GM18519 (cell line): Measurements from ENCODE around the gene ULK1.
"Not testable (repeated sequence)": the region's sequence is repeated elsewhere in the genome, so short reads cannot be mapped to it uniquely, and the experiment has no call there.

ENCODE experiments used
- ATAC-seq: cut with Tn5 transposase; IDR thresholded peaks from one replicate; pipeline ENCODE4 v1.9.1; 2021; ENCODE audit warnings: mild to moderate bottlenecking, moderate library complexity; ENCODE audit not compliant: unreplicated experiment, low FRiP score

ULK1 gene

DNA sequence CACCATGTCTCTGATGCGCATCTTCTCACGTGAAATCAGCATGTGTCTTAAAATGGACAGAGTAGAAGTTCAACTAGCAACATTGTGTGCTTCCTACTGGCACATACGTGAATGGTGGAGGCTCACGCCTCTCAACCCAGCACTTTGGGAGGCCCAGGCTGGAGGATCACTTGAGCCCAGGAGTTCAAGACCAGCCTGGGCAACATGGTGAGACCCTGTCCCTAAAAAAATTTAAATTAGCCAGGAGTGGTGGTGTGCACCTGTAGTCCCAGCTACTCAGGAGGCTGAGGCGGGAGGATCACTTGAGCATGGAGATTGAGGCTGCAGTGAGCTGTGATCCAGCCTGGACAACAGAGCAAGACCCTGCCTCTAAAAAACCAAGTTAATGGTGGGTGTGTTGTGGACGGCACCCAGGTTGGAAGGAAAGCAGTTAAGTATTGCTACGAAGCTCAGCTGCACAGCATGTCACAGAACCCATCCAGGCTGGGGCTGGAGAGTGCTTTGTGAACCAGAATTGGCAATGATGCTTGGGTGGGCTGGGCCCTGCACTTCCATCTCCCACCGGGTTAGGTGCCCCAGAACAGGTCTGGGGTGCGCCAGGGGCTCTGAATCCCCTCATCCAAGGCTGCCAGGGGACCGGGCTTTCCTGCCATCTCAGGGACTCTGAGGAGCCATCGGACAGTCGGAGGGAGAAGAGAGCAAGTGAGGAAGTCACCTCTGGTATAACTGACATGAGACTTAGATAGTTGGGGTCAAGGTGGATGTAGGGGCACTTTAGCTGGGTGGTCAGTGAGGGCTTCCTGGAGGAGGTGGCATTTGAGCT is 33.0 kb upstream of the ULK1 start:
- no peak for ATAC-seq

DNA sequence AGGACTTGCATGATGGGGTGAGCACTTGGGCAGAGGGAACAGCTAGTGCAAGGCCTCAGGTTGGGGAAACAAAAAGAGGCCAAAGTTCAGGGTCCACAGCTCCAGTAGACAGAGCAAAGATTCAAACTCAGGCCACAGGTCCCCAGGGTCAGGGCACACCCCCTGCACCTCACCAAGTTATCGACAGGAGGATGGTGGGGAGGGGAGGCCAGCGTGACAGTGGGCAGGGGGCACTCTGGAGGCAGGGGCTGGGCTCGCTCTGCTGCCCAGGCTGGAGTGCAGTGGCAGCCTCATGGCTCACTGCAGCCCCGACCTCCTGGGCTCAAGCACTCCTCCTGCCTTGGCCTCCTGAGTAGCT is 32.4 kb upstream of the ULK1 start:
- ATAC-seq: no peak

GRCh38 chr12:131862600-131862993 is 31.8 kb upstream of the ULK1 start:
- no peak for ATAC-seq

DNA sequence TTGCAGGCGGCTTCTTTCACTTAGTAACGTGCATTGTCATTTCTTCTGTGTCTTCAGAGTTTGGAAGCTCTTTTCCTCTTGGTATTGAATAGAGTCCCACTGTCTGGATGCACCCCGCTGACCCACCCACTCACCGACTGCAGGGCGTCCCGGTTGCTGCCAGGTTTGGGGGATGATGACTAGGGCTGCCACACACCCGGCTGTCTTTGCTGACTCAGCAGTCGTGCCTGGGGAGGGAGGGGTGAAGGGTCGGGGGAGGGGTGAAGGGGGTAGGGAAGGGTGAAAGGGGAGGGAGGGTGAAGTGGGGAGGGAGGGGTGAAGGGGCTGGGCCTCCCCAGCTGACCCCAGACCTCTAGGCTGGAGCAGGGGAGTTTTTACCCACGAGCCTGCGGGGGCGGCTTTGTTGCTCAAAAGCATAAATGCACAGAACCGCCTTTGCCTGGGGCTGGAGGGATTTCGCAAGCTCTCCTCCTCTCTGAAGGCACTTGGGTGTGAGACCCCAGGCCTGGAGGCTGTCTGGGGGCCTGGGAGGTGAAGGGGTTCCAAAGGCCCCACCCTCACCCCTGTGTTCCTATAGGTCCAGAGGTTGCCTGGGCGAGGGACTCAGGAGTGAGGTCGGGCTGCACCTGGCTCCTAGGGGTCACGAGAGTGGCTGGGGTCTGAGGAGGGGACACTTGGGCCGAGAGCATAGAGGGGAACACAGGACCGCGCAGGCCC is 31.3 kb upstream of the ULK1 start:
- ATAC-seq: no peak

- ATAC-seq: no peak
Observed at GRCh38 chr12:131863711-131864396, 30.6 kb upstream of the ULK1 start.

- no peak for ATAC-seq
Observed at GRCh38 chr12:131864469-131864868, 30.0 kb upstream of the ULK1 start.

DNA sequence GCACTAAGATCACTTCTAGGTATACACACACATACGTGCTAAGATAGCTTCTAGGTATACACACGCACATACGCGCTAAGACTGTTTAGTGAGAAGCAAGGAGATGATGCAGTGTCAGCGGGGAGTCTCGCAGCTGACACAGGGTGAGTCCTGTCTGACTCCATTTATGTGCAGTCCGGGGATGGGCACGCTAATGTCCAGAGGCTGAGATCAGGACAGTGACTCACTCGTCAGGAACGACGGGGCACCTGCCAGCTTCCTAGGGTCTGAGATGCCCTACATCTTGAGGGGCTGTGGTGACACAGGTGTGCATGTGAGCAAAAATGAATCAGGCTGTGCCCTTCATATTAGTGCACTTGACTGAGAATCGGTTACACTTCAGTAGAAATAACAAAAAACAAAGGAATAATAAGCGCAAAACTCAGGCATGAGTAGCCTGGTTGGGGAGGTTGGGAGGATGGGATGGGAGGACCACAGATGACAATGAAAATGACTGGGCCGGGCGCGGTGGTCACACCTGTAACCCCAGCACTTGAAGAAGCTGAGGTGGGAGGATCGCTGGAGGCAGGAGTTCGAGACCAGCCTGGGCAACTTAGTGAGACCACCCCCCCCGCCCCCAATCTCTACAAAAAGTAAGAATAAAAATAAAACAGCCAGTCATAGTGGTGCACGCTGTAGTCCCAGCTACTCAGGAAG is 29.1 kb upstream of the ULK1 start:
- no peak for ATAC-seq

DNA sequence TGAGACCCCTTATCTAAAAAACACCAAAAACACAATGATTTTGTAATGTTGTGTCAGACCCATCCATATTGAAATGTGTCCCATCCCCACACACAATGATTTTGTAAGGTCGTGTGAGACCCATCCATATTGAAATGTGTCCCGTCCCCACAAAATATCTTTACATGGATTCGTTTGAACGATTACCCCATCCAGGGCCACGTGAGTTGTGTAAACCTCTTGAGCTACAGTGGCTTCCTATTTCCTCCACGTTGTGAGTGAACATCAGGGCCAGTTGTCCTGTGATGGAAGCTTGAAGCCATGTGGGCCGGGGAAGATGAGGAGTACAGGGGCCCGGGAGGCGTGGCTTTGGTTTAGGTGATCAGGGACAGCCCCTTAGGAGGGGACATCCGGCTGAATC is 27.0 kb upstream of the ULK1 start:
- ATAC-seq: no peak

DNA sequence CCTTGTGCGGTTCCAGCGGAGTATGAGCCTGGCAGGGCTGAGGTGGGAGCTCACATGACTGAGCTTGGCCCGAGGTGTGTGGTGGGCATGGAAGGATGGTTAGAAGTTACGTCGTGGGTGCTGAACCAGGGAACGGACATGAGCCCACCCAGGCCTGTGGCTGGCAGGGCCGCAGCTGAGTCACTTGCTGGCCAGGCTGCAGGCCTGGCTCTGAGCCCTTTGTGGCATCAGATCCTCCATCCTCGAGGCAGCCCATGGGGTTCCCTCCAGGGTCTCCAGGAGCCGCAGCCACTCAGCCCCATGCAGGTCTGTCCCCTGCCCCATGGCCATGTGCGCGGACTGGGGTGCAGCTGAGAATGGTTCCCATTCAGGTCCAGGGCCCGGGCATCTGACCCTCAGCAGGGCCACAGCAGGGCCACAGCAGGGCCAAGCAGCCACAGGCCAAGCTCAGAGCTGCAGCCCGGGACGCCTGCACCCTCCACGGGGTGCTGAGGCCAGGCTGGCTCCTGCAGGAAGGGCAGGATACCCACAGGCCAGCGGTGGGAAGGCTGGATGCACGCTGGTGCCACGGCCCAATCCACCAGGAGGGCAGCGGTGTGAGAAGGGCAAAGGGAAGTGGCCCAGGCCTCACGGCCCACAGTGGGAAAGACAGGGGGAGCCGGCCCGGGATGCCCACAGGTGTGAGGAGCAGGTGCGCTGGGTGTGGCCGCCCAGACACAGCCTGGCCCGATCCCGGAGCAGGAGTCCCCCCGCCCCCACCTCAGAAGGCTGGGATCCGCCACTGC is 26.3 kb upstream of the ULK1 start:
- ATAC-seq: no peak

- ATAC-seq: no peak
Observed at GRCh38 chr12:131869871-131870418, 24.5 kb upstream of the ULK1 start.

DNA sequence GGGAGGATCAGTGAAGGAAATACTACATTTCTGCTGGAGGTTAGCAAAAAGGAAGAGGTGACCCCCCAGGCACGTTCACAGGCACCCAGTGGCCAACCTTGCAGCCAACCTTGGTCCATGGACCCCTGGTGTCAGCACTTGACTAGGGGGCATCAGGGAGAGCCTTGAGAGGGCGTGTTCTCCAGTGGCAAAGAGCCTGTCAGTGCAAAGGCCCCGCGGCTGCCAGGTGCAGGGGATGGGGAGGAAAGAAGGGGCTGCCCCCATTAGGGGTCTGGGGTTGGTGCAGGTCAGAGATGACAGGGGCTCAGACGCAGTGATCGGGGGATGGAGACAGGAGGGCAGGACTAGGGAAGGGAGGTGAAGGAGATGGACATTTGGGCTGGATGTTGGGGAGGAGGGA is 22.7 kb upstream of the ULK1 start:
- ATAC-seq: no peak

GRCh38 chr12:131872154-131873051 is 22.0 kb upstream of the ULK1 start:
- ATAC-seq: no peak

DNA sequence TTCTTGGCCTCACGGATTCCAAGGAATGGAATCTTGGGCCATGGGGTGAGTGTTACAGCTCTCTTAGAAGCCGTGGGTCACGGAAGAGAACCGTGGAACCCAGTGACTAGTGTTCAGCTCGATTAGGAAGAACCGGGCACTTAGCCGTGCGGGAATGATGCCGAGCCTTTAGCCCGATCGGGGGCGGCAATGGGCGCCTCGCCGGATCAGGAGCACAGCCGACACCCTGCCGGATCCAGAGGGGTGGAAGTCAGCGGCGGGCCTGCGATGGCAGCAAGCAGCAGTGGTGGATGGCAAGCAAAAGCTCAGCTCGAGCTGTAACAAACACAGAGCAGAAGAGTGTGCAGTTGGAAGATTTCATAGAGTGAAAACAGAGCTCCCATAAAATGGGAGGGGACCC is 21.1 kb upstream of the ULK1 start:
- no peak for ATAC-seq

- ATAC-seq: not testable (repeated sequence)
Observed at GRCh38 chr12:131874972-131875371, 19.4 kb upstream of the ULK1 start.

GRCh38 chr12:131877216-131877615 is 17.2 kb upstream of the ULK1 start:
- not testable (repeated sequence) for ATAC-seq

- ATAC-seq: not testable (repeated sequence)
Observed at GRCh38 chr12:131878436-131878835, 16.0 kb upstream of the ULK1 start.

DNA sequence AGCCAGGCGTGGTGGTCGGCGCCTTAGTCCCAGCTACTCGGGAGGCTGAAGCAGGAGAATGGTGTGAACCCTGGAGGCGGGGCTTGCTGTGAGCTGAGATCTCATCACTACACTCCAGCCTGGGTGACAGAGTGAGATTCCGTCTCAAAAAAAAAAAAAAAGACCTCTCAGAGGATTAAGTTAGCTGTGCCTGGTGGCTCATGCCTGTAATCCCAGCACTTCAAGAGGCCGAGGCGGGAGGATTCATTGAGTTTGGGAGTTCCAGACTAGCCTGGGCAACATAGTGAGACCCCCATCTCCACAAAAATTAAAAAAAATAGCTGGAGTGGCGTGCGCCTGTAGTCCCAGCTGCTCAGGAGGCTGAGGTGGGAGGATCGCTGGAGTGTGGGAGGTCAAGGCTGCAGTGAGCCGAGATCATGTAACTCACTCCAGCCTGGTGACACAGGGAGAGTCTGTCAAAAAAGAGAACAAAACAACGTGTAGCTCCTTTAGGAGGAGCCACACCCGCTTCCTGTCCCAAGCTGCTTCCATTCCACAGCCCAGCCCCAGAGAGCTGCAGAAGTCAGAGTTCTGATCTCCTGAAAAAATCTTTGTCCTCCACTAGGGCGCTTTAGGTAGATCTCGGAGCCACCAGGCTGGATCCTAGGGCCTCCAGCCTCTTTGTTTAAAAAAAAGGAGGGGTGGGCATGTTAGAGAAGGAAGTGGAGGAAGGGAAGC is 11.5 kb upstream of the ULK1 start:
- no peak for ATAC-seq

DNA sequence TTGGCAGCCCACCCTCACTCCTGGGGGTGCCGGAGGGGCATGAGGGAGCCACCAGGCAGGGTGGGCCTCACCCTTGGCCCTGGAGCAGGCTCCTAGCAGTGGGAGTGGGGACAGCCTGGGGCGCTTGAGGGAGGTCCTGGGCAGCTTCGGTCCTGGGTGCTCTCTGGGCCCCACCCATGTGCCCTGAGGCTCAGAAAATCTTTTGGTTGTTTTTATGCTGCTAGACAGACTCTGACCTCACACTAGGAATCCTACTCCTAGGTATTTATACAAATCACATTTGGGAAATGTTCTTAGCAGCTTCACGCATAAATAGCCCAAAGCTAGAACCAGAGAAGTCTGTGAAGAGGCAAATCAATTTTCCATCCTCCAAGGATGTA is 10.9 kb upstream of the ULK1 start:
- no peak for ATAC-seq
